Measurements from ENCODE around the gene MTA1. TPM values are rescaled to one million over a fixed set of nuclear protein-coding genes. Genes with fewer than 3 reads are reported as not detected.

The MTA1 gene
- total and polyA plus RNA-seq, 11 donors, result 71.8 to 191 (median 109) TPM

DNA sequence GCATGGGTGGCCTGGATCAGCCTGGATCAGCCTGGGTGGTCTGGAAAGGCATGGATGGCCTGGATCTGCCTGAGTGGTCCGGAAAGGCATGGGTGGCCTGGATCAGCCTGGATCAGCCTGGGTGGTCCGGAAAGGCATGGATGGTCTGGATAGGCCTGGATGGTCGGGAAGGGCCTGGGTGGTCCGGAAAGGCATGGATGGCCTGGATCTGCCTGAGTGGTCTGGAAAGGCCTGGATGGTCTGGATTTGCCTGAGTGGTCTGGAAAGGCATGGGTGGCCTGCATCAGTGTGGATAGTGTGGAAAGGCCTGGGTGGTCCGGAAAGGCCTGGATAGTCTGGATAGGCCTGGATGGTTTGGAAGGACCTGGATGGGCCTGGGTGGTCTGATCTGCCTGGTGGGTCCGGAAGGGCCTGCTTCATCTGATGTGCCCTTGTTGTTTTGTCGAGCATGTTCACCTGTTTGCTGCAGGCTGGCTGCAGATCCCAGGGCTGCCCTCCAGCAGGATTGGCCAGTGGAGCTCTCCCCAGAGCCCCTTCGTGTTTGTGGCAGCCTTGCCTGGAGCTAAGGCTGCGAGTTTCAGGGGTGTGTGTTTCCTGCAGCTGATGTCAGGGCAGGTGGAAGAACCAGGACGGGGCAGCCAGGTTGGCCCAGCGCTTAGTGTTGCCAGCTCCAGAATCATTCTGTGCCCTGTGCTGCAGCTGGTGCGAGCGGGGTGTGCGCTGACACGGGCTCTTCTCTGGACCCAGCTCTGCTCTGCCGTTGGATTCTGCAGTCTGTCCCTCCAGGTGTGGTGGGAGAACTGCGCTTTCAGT lies 40.5 kb upstream of the MTA1 start:
- ATAC-seq, result no peak
- Histone ChIP-seq H3K36me3 (peaks cover 0 to 45% (median 26%) of the 10 kb centered on the region in 9 donors), H3K27ac (no peak overlapping the region), H3K9me3 (no peaks in the 10 kb centered on the region), H3K4me1 (peaks cover 0 to 6% (median 0%) of the 10 kb centered on the region in 12 donors), H3K4me3 (no peak overlapping the region), H3K27me3 (no peaks in the 10 kb centered on the region)
- intact Hi-C loops (cut with DNase I), result loop anchor here in 3 of 10 donors (10.0 kb wide), 1 partner anchor 66 kb away; no protein-coding TSS in a partner anchor
- WGBS, 4 donors, result 93 to 95% (median 94%) methylated on average over 16 to 17 of the region's 17 CpGs
- DNase-seq, result no peak
- no peak for TF ChIP-seq POLR2A (IDR thresholded peaks at IDR 0.05)
- TF ChIP-seq, protein P1, sequence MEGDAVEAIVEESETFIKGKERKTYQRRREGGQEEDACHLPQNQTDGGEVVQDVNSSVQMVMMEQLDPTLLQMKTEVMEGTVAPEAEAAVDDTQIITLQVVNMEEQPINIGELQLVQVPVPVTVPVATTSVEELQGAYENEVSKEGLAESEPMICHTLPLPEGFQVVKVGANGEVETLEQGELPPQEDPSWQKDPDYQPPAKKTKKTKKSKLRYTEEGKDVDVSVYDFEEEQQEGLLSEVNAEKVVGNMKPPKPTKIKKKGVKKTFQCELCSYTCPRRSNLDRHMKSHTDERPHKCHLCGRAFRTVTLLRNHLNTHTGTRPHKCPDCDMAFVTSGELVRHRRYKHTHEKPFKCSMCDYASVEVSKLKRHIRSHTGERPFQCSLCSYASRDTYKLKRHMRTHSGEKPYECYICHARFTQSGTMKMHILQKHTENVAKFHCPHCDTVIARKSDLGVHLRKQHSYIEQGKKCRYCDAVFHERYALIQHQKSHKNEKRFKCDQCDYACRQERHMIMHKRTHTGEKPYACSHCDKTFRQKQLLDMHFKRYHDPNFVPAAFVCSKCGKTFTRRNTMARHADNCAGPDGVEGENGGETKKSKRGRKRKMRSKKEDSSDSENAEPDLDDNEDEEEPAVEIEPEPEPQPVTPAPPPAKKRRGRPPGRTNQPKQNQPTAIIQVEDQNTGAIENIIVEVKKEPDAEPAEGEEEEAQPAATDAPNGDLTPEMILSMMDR (IDR thresholded peaks at IDR 0.05), result no peak

DNA sequence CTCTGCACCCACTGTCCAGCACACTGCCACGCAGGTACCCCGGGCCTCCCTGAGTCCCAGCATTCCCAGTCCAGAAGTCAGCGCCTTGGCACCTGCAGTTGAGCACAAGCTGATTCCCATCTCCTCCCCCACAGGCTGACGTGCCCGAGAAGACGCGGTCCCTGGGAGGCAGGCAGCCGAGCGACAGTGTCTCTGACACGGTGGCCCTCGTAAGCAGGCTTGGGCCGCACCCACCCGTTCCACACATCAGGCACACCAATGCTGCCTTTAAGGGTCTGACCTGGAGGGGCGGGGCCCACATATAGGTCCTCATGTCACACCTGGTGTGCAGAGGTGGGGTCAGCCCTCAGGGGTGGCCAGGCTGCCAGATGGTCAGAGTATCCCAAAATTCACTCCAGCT lies 39.7 kb upstream of the MTA1 start:
- H3K4me3 ChIP-seq, result no peak overlapping the region
- DNase-seq (no peak), ATAC-seq (no peak)
- peaks cover 0 to 53% (median 34%) of the 10 kb centered on the region in 9 donors for H3K36me3 ChIP-seq
- intact Hi-C loops (cut with DNase I), result loop anchor here in 3 of 10 donors (10.0 kb wide), 1 partner anchor 65 kb away; no protein-coding TSS in a partner anchor
- peaks cover 0 to 6% (median 0%) of the 10 kb centered on the region in 12 donors for H3K4me1 ChIP-seq
- no peaks in the 10 kb centered on the region for H3K27me3 ChIP-seq
- TF ChIP-seq, protein P1 (IDR thresholded peaks at IDR 0.05), result no peak
- TF ChIP-seq POLR2A (IDR thresholded peaks at IDR 0.05), result no peak
- 91 to 95% (median 93%) methylated on average over 14 of the region's 14 CpGs; no CpG with 5 or more reads in 1 of the 4 donors for WGBS, 4 donors
- H3K9me3 ChIP-seq, result no peaks in the 10 kb centered on the region
- no peak overlapping the region for H3K27ac ChIP-seq

DNA sequence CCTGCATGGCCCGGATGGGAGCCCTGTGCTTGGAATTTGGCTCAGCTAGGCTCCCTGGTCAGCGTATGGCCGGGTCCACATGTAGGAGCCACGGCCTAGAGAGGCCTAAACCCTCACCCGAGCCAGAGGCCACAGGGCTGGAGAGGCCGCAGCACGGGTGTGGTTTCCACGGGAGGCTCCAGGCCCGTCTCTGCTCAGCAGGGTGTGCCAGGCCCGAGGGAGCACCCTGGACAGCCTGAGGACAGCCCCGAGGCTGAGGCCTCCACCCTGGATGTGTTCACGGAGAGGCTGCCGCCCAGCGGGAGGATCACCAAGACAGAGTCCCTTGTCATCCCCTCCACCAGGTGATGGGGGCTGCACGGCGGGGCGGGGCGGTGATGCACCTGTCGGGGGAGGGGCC lies 38.9 kb upstream of the MTA1 start:
- H3K4me1 ChIP-seq, result peaks cover 0 to 3% (median 0%) of the 10 kb centered on the region in 12 donors
- no peak for TF ChIP-seq POLR2A (IDR thresholded peaks at IDR 0.05)
- TF ChIP-seq, protein P1 (IDR thresholded peaks at IDR 0.05), result no peak
- intact Hi-C loops (cut with DNase I), result no loop called here
- 67 to 92% (median 88%) methylated on average over 5 to 19 of the region's 19 CpGs for WGBS, 4 donors
- H3K27ac ChIP-seq, result no peak overlapping the region
- ATAC-seq (no peak), DNase-seq (peak in 1 of 5 donors; percentile 51)
- no peaks in the 10 kb centered on the region for H3K27me3 ChIP-seq
- H3K4me3 ChIP-seq, result no peak overlapping the region
- H3K36me3 ChIP-seq, result peaks cover 0 to 61% (median 42%) of the 10 kb centered on the region in 9 donors
- no peaks in the 10 kb centered on the region for H3K9me3 ChIP-seq

All from heart left ventricle (tissue), 16 donors.